Prostate gland (tissue), 2 donors: Measurements from ENCODE around the gene EPC1.

Experiments
- POLR2A ChIP-seq: fragments of 450-650 bp; IDR thresholded peaks from one replicate; pipeline ENCODE4 v1.6.1; 2016; ENCODE audit warnings: antibody characterized with exemption, mild to moderate bottlenecking
- TF ChIP-seq, protein P1 (sequence below), 4 experiments: fragments of 200-600 bp in 2 of 4; fragments of 450-650 bp in 2 of 4; sonication (generic) in 2 of 4; IDR thresholded peaks; 1 replicate in 3 of 4; 2 replicates in 1 of 4; pipeline ENCODE4 v1.5.1; 2016 to 2019; ENCODE audit warnings: antibody characterized with exemption in 4 of 4, mild to moderate bottlenecking in 2 of 4, moderate library complexity in 2 of 4

DNA sequence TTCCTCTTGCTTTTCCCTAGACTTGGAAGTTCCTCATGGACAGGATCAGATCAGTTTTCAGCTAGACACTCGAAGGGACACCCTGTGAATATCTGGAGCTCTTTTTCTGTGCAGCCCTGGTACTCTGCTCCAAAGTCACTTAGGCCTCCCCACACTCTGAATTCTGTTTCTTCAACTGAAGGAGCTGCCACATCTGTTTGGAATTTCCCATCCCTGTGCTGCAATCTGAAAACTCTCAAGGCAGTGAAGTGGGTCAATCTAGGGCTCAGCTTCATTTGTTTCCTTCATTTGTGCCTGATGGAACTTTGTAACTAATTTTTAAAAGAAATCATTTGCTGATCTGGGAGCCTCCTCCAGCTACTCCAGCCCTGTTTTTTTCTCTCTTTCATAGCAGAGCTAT lies 9.6 kb downstream of the EPC1 start:
- TF ChIP-seq, protein P1, sequence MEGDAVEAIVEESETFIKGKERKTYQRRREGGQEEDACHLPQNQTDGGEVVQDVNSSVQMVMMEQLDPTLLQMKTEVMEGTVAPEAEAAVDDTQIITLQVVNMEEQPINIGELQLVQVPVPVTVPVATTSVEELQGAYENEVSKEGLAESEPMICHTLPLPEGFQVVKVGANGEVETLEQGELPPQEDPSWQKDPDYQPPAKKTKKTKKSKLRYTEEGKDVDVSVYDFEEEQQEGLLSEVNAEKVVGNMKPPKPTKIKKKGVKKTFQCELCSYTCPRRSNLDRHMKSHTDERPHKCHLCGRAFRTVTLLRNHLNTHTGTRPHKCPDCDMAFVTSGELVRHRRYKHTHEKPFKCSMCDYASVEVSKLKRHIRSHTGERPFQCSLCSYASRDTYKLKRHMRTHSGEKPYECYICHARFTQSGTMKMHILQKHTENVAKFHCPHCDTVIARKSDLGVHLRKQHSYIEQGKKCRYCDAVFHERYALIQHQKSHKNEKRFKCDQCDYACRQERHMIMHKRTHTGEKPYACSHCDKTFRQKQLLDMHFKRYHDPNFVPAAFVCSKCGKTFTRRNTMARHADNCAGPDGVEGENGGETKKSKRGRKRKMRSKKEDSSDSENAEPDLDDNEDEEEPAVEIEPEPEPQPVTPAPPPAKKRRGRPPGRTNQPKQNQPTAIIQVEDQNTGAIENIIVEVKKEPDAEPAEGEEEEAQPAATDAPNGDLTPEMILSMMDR (IDR thresholded peaks at IDR 0.05): no peak
- TF ChIP-seq POLR2A: no peak
